Adrenal gland (tissue), 12 donors: ENCODE measurements around the gene PLXNA4. TPM values are rescaled to one million over a fixed set of nuclear protein-coding genes. Genes with fewer than 3 reads are reported as not detected.

Experiments
- DNase-seq, 7 donors: peaks; one replicate each; pipeline ENCODE4 v3.0.0-alpha.2; 2019 to 2020
- H3K27ac ChIP-seq, 5 donors: fragments of 200-600 bp; sonication (generic) in 4 of 5; 1 replicate in 3 of 5; 2 replicates in 2 of 5; pipeline versions ENCODE4 v1.5.1 to v1.8.0; 2016 to 2020; ENCODE audit warnings: mild to moderate bottlenecking in 1 of 5
- H3K27me3 ChIP-seq: fragments of 200-600 bp; 2 replicates; pipeline ENCODE4 v1.8.0; 2021
- H3K36me3 ChIP-seq, 2 donors: fragments of 200-600 bp; replicated peaks in 1 of 2; 1 replicate in 1 of 2; 2 replicates in 1 of 2; pipeline versions ENCODE4 v1.5.1 to v1.8.0; 2018 to 2022
- H3K4me1 ChIP-seq, 2 donors: fragments of 200-600 bp; replicated peaks in 1 of 2; 1 replicate in 1 of 2; 2 replicates in 1 of 2; pipeline versions ENCODE4 v1.5.1 to v1.8.0; 2018 to 2021
- H3K4me3 ChIP-seq, 4 donors: fragments of 200-600 bp; sonication (generic) in 3 of 4; one replicate each; pipeline ENCODE4 v1.5.1; 2016 to 2018
- H3K9me3 ChIP-seq, 3 donors: fragments of 200-600 bp; sonication (generic) in 1 of 3; replicated peaks in 1 of 3; 1 replicate in 2 of 3; 2 replicates in 1 of 3; pipeline versions ENCODE4 v1.5.1 to v1.8.0; 2016 to 2021
- POLR2A ChIP-seq, 2 donors: fragments of 450-650 bp; IDR thresholded peaks; one replicate each; pipeline ENCODE4 v1.6.1; 2017; ENCODE audit warnings: antibody characterized with exemption in 2 of 2, mild to moderate bottlenecking in 2 of 2, moderate library complexity in 1 of 2
- WGBS, 4 donors: extraction: QIAGEN DNeasy Blood & Tissue Kit in 2 of 4; methylation state at CpG; one replicate each; pipeline versions ENCODE4 v1.1.5 to v1.1.7; 2013 to 2017; 5-methylcytosine and 5-hydroxymethylcytosine counted together
- intact Hi-C, 2 donors: fragments of 100-400 bp; cut with DNase I; formaldehyde crosslinking; loops; one replicate each; pipeline versions ENCODE4 v1.14.1 to v1.15.0; 2022 to 2023
- polyA plus RNA-seq, 3 donors: library from polyadenylated mRNA; stranded (reverse); fragments of 200-250 nt in 2 of 3; fragments of 350-450 nt in 1 of 3; fragmentation: Illumina TruSeq in 1 of 3; extraction: RNeasy Lipid Tissue Mini Kit (QIAGEN cat#74804) in 1 of 3; gene quantifications; one replicate each; pipeline ENCODE4 v1.2.3, GENCODE V29; 2013 to 2014
- total RNA-seq, 9 donors: library from RNA; depleted of rRNA in 4 of 9; stranded (reverse); fragments of >200 nt in 4 of 9; fragments of 120-200 nt in 1 of 9; fragmentation: NEBNext Ultra II Directional in 1 of 9; extraction: Animal tissue kit (Norgen Biotek cat#: 25700) in 1 of 9; gene quantifications; one replicate each; pipeline versions ENCODE4 v1.1.0 to v1.2.4, GENCODE V29; 2013 to 2023
- TF ChIP-seq, protein P1 (sequence below), 6 experiments: fragments of 450-650 bp in 4 of 6; fragments of 200-600 bp in 2 of 6; sonication (generic) in 1 of 6; IDR thresholded peaks; 1 replicate in 5 of 6; 2 replicates in 1 of 6; pipeline versions ENCODE4 v1.5.1 to v1.8.0; 2016 to 2021; ENCODE audit warnings: antibody characterized with exemption in 6 of 6, mild to moderate bottlenecking in 2 of 6, moderate library complexity in 1 of 6
- donor health status: healthy with polysubstance abuse.
- donor health status: Bipolar disorder and iron deficiency.
- donor health status: DM: yes; HTN: yes; CAD: no.
- donor health status: DM: no; HTN: no; CAD: no.
- donor health status: DM: no; HTN: no; CAD: no.
- donor health status: DM: yes; HTN: yes; CAD: no.

PLXNA4 gene
- total and polyA plus RNA-seq, 12 donors: 0.99 to 10.7 (median 3.6) TPM

DNA sequence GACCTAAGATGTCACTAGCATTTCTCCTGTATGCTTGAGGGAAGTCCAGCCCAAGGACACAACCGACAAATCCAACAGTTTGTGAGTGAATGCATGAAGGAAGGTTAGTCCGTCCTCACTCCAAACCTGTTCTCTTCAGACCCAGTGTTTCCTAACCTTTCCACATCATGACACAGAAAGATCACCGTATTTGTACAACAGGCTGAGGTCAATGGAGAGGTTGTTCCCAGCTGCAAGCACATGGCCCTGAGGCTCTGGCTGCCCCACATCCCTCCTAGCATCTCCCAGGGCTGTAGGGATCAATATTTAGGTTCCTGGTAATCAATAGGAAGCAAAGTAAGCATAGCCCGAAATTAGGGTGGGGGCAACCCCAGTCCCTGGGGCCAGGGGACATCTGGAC lies 227.9 kb downstream of the PLXNA4 start:
- no peak for TF ChIP-seq POLR2A (IDR thresholded peaks at IDR 0.05)
- TF ChIP-seq, protein P1, sequence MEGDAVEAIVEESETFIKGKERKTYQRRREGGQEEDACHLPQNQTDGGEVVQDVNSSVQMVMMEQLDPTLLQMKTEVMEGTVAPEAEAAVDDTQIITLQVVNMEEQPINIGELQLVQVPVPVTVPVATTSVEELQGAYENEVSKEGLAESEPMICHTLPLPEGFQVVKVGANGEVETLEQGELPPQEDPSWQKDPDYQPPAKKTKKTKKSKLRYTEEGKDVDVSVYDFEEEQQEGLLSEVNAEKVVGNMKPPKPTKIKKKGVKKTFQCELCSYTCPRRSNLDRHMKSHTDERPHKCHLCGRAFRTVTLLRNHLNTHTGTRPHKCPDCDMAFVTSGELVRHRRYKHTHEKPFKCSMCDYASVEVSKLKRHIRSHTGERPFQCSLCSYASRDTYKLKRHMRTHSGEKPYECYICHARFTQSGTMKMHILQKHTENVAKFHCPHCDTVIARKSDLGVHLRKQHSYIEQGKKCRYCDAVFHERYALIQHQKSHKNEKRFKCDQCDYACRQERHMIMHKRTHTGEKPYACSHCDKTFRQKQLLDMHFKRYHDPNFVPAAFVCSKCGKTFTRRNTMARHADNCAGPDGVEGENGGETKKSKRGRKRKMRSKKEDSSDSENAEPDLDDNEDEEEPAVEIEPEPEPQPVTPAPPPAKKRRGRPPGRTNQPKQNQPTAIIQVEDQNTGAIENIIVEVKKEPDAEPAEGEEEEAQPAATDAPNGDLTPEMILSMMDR (IDR thresholded peaks at IDR 0.05): no peak
- Histone ChIP-seq H3K9me3 (no peaks in the 10 kb centered on the region), H3K4me3 (no peak overlapping the region), H3K36me3 (no peaks in the 10 kb centered on the region), H3K27me3 (peaks cover 12% of the 10 kb centered on the region), H3K4me1 (peaks cover 0 to under 1% of the 10 kb centered on the region in 2 donors), H3K27ac (no peak overlapping the region)
- 59 to 75% (median 70%) methylated on average over 4 of the region's 4 CpGs for WGBS, 4 donors
- DNase-seq: no peak
- intact Hi-C loops: no loop called here

DNA sequence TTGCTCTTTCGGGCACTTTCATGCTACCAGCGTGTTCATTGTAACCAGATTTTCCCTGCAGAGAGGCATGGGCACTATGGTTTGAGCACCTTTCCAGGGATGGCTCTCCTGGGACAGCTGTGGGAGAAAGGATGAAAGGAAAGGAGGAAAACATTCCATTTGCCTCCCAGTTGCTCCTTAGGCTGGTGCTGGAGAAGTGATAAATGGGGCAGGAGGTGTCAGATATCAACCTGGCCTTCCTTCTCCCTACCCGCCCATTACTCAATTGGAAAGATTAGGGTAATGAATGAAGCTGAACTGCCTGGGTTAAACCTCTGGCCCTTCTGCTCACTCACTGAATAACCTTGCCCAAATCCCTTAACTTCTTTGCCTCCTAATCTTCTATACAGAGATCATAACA lies 228.4 kb downstream of the PLXNA4 start:
- H3K4me3 ChIP-seq: no peak overlapping the region
- H3K27ac ChIP-seq: no peak overlapping the region
- H3K9me3 ChIP-seq: no peaks in the 10 kb centered on the region
- no peaks in the 10 kb centered on the region for H3K4me1 ChIP-seq
- no peak for DNase-seq
- H3K27me3 ChIP-seq: peaks cover 12% of the 10 kb centered on the region
- TF ChIP-seq, protein P1 (IDR thresholded peaks at IDR 0.05): no peak
- TF ChIP-seq POLR2A (IDR thresholded peaks at IDR 0.05): no peak
- no peaks in the 10 kb centered on the region for H3K36me3 ChIP-seq
- WGBS, 4 donors: 55 to 81% (median 59%) methylated on average over 3 of the region's 3 CpGs
- intact Hi-C loops: no loop called here

DNA sequence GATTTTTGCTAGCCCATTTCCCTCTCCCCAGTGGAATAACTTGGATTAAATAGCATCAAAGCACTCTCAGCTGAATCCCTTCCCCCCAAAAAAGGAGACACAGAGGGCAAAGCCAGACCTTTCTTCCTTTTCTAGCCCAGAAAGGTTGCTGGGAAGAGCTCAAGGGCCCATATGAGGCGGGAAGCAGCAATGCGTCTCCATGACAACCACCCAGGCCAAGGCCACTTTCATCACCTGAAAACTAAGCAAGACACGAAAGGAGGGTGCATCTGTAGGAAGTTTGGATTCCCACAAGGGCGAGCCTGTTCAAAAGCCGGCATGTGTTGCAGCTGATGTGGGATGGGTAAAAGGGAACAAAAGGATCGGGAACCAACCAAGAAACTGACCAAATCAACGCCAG lies 229.1 kb downstream of the PLXNA4 start:
- WGBS, 4 donors: 66 to 81% (median 71%) methylated on average over 7 of the region's 7 CpGs
- intact Hi-C loops: no loop called here
- Histone ChIP-seq H3K9me3 (no peaks in the 10 kb centered on the region), H3K4me1 (no peaks in the 10 kb centered on the region), H3K4me3 (no peak overlapping the region), H3K27me3 (peaks cover 10% of the 10 kb centered on the region), H3K36me3 (no peaks in the 10 kb centered on the region), H3K27ac (no peak overlapping the region)
- TF ChIP-seq, protein P1 (IDR thresholded peaks at IDR 0.05): no peak
- TF ChIP-seq POLR2A (IDR thresholded peaks at IDR 0.05): no peak
- no peak for DNase-seq

GRCh38 chr7:132345543-132346129 lies 230.6 kb downstream of the PLXNA4 start:
- Histone ChIP-seq H3K4me3 (no peak overlapping the region), H3K27ac (no peak overlapping the region), H3K9me3 (no peaks in the 10 kb centered on the region), H3K4me1 (no peaks in the 10 kb centered on the region), H3K36me3 (no peaks in the 10 kb centered on the region), H3K27me3 (peaks cover 7% of the 10 kb centered on the region)
- no peak for DNase-seq
- intact Hi-C loops: no loop called here
- WGBS, 4 donors: 48 to 61% (median 51%) methylated on average over 6 of the region's 6 CpGs
- TF ChIP-seq POLR2A (IDR thresholded peaks at IDR 0.05): no peak
- TF ChIP-seq, protein P1 (IDR thresholded peaks at IDR 0.05): no peak
